ENCODE results near the gene SLBP. TPM values are rescaled to one million over a fixed set of nuclear protein-coding genes. Genes with fewer than 3 reads are reported as not detected.

Gene SLBP
- total RNA-seq, 1 experiment from 2014 or later: 61.7 TPM

DNA sequence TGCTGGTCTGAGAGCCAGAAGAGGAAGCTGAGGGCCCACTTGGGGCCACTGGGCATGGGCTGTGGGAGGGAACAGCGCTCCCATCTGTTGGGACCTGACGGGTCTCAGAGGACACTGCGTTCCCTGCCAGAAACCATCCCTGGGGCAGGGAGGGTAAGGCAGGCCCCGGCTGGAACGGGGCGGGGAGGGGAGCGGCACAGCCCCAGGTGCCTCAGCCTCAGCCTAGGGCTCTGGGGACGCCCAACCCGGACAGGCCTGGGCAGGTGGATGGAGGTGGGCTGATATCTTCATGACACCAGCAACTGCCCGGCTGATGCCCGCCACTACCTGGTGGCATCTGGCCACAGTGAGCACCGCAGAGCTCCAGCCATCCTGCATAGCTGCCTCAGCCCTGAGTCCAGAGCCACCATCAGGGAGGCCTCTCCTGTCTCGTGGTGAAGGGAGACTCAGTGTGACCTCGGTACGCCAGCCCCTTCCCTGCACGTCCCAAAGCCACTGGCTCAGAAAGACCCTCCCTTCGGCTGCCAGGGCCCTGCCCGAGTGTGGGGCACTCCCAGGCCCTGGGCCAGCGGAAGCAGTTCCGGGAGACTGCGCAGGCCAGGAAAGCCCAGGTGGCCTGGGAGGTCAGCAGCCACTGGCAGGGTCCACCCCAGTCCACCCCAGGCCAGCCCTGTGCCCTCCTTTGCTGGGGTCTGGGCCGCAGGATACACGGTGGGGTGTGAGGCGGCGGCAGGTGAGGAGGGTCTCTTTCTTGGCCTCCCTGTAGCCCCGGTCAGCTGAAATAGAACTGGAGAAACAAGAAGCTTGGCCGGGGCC lies 46.4 kb upstream of the SLBP start:
- Histone ChIP-seq H2AFZ (no peak overlapping the region), H3K4me1 (replicated peaks; ENCODE audit: insufficient read depth) (no peaks in the 10 kb centered on the region), H3K9me3 (ENCODE audit: insufficient read depth, low read depth) (no peaks in the 10 kb centered on the region), H3K27me3 (ENCODE audit: insufficient read depth, low read depth) (no peaks in the 10 kb centered on the region), H3K79me2 (ENCODE audit: low read depth) (no peaks in the 10 kb centered on the region), H3F3A (ENCODE audit: insufficient read depth, low read depth) (peaks cover 3% of the 10 kb centered on the region; the same call in 1 of the 2 replicates), H3K27ac (no peak overlapping the region), H4K20me1 (ENCODE audit: insufficient read depth) (no peaks in the 10 kb centered on the region), H3K9me2 (ENCODE audit: insufficient read depth) (no peaks in the 10 kb centered on the region), H3K36me3 (ENCODE audit: low read depth) (no peaks in the 10 kb centered on the region), H3K4me2 (no peak overlapping the region), H3K4me3 (no peak overlapping the region)
- CTCF ChIA-PET: no interaction called here
- TF ChIP-seq, protein P1, sequence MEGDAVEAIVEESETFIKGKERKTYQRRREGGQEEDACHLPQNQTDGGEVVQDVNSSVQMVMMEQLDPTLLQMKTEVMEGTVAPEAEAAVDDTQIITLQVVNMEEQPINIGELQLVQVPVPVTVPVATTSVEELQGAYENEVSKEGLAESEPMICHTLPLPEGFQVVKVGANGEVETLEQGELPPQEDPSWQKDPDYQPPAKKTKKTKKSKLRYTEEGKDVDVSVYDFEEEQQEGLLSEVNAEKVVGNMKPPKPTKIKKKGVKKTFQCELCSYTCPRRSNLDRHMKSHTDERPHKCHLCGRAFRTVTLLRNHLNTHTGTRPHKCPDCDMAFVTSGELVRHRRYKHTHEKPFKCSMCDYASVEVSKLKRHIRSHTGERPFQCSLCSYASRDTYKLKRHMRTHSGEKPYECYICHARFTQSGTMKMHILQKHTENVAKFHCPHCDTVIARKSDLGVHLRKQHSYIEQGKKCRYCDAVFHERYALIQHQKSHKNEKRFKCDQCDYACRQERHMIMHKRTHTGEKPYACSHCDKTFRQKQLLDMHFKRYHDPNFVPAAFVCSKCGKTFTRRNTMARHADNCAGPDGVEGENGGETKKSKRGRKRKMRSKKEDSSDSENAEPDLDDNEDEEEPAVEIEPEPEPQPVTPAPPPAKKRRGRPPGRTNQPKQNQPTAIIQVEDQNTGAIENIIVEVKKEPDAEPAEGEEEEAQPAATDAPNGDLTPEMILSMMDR (conservative IDR thresholded peaks at IDR 0.05): no peak
- TF ChIP-seq EZH2 (IDR thresholded peaks at IDR 0.05; ENCODE audit: low read depth): no peak
- DNase-seq: no peak
- POLR2A ChIA-PET (ENCODE audit: unreplicated experiment): no interaction called here
- BruUV-seq (replicated peaks): no TSS peak
- intact Hi-C loops (cut with micrococcal nuclease; ENCODE audit: unreplicated experiment): no loop called here

DNA sequence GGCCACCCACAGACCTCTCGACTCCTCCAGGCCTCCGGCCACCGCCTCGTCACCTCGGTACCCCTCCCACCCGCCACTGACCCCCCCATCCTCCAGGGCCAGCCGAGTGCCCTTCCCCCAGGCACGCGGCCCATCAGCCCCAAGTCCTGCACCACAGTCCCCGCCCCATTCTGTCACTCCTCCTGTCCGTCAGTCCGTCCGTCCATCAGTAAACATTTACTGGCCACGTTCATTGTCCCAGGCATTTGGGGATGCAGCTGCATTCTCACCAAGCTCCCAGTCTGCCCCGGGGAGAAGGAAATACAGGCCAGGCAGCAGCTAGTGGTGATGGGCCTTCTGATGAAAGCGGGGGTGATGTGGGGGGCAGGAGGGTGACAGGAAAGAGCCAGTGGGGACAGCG lies 45.7 kb upstream of the SLBP start:
- intact Hi-C loops (cut with micrococcal nuclease; ENCODE audit: unreplicated experiment): no loop called here
- no peak overlapping the region for H3K27ac ChIP-seq
- H3K4me1 ChIP-seq (replicated peaks; ENCODE audit: insufficient read depth): no peaks in the 10 kb centered on the region
- no peaks in the 10 kb centered on the region for H4K20me1 ChIP-seq (ENCODE audit: insufficient read depth)
- H3K79me2 ChIP-seq (ENCODE audit: low read depth): no peaks in the 10 kb centered on the region
- H3K36me3 ChIP-seq (ENCODE audit: low read depth): no peaks in the 10 kb centered on the region
- ChIA-PET CTCF (no interaction called here), POLR2A (ENCODE audit: unreplicated experiment) (no interaction called here)
- no peak for DNase-seq
- no peaks in the 10 kb centered on the region for H3K9me2 ChIP-seq (ENCODE audit: insufficient read depth)
- H3F3A ChIP-seq (ENCODE audit: insufficient read depth, low read depth): peaks cover 3% of the 10 kb centered on the region; the same call in 1 of the 2 replicates
- no peaks in the 10 kb centered on the region for H3K9me3 ChIP-seq (ENCODE audit: insufficient read depth, low read depth)
- TF ChIP-seq, protein P1 (conservative IDR thresholded peaks at IDR 0.05): no peak
- TF ChIP-seq EZH2 (IDR thresholded peaks at IDR 0.05; ENCODE audit: low read depth): no peak
- no peak overlapping the region for H2AFZ ChIP-seq
- BruUV-seq (replicated peaks): no TSS peak
- no peak overlapping the region for H3K4me2 ChIP-seq
- H3K4me3 ChIP-seq: no peak overlapping the region
- H3K27me3 ChIP-seq (ENCODE audit: insufficient read depth, low read depth): no peaks in the 10 kb centered on the region

DNA sequence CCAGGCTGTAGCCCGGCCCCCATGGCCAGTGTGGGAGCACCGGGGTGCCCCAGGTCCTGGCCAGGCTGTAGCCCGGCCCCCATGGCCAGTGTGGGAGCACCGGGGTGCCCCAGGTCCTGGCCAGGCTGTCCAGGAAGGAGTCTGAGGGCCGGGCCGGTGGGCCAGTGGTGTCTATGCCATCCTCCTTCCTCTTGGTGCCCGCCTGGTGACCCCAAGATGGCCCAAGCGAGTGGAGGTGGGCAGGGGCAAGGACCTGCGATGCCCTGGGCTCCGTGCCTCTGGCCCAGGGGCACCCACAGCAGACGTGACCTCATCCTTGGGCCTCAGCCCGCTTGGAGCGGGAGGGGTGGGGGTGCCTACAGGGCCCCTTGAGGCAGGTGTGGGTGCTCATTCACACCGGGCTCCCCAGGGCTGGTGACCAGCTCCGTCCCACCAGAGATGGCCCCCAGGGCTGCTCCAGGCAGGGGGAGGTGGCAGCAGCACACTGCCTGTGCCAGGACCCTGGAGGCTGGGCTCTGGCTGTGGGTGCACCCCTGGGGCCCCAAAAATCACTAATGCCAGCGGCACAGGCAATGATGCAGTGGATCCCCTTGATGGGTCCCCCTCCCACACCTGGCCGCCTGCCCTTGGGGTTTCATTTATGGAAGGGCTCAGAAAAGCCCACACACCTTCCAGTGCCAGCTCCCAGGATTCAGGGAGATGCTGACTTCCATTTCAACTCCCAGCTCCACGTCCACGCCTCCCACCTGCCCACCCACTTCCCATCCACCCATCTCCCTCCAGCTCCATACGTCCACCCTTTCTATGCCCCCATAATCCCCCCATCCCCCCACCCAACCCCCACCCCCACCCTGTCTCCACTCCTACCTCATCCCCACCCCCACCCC lies 45.0 kb upstream of the SLBP start:
- CTCF ChIA-PET: no interaction called here
- Histone ChIP-seq H3K27me3 (ENCODE audit: insufficient read depth, low read depth) (no peaks in the 10 kb centered on the region), H3K4me2 (no peak overlapping the region), H2AFZ (no peak overlapping the region), H3K36me3 (ENCODE audit: low read depth) (no peaks in the 10 kb centered on the region), H4K20me1 (ENCODE audit: insufficient read depth) (no peaks in the 10 kb centered on the region), H3K9me3 (ENCODE audit: insufficient read depth, low read depth) (no peaks in the 10 kb centered on the region), H3K9me2 (ENCODE audit: insufficient read depth) (no peaks in the 10 kb centered on the region), H3K79me2 (ENCODE audit: low read depth) (no peaks in the 10 kb centered on the region), H3K4me1 (replicated peaks; ENCODE audit: insufficient read depth) (no peaks in the 10 kb centered on the region), H3K27ac (no peak overlapping the region), H3K4me3 (no peak overlapping the region), H3F3A (ENCODE audit: insufficient read depth, low read depth) (peaks cover 3% of the 10 kb centered on the region; the same call in 1 of the 2 replicates)
- intact Hi-C loops (cut with micrococcal nuclease; ENCODE audit: unreplicated experiment): no loop called here
- no TSS peak for BruUV-seq (replicated peaks)
- no peak for DNase-seq
- POLR2A ChIA-PET (ENCODE audit: unreplicated experiment): no interaction called here
- TF ChIP-seq EZH2 (IDR thresholded peaks at IDR 0.05; ENCODE audit: low read depth): no peak
- TF ChIP-seq, protein P1 (conservative IDR thresholded peaks at IDR 0.05): no peak

Data from PC-9 (cell line).